Osteoblast (primary cell): ENCODE measurements around the gene C1orf226. TPM values are rescaled to one million over a fixed set of nuclear protein-coding genes. Genes with fewer than 3 reads are reported as not detected.
A peak's percentile ranks its signal among the peaks of the same experiment; 100 is the strongest.

Experiments
- DNase-seq: peaks from one replicate; pipeline ENCODE4 v3.0.0; 2011; ENCODE audit warnings: low spot score, mixed read lengths; ENCODE audit not compliant: insufficient read length; ENCODE audit errors: missing footprints
- H2AFZ ChIP-seq: 2 replicates; pipeline ENCODE4 v1.6.0; 2011; ENCODE audit warnings: mild to moderate bottlenecking, low read length
- H3K27ac ChIP-seq: 2 replicates; pipeline ENCODE4 v1.5.1; 2011; ENCODE audit warnings: mild to moderate bottlenecking, low read depth, low read length, moderate library complexity
- H3K27me3 ChIP-seq: 2 replicates; pipeline ENCODE4 v1.6.0; 2012; ENCODE audit warnings: mild to moderate bottlenecking, control low read depth, inconsistent platforms, low read length, moderate library complexity; ENCODE audit not compliant: insufficient read depth
- H3K36me3 ChIP-seq: 2 replicates; pipeline ENCODE4 v1.5.1; 2011; ENCODE audit warnings: mild to moderate bottlenecking, low read length, control low read depth, moderate library complexity; ENCODE audit not compliant: insufficient read depth
- H3K4me1 ChIP-seq: 2 replicates; pipeline ENCODE4 v1.5.1; 2011; ENCODE audit warnings: mild to moderate bottlenecking, low read length, control low read depth, moderate library complexity; ENCODE audit not compliant: insufficient read depth
- H3K4me2 ChIP-seq: 2 replicates; pipeline ENCODE4 v1.6.0; 2011; ENCODE audit warnings: mild to moderate bottlenecking, low read length; ENCODE audit not compliant: insufficient read depth
- H3K4me3 ChIP-seq: fragments of 200-600 bp; sonication (generic); 3 replicates; pipeline ENCODE4 v1.5.1; 2012; ENCODE audit warnings: mild to moderate bottlenecking, low read length, inconsistent platforms; ENCODE audit not compliant: insufficient read depth
- H3K79me2 ChIP-seq: 2 replicates; pipeline ENCODE4 v1.6.0; 2012; ENCODE audit warnings: mild to moderate bottlenecking, low read length, control low read depth, inconsistent platforms; ENCODE audit not compliant: insufficient read depth
- H3K9me3 ChIP-seq: 2 replicates; pipeline ENCODE4 v1.5.1; 2011; ENCODE audit warnings: low read depth, low read length, control low read depth
- H4K20me1 ChIP-seq: 2 replicates; pipeline ENCODE4 v1.6.0; 2012; ENCODE audit warnings: mild to moderate bottlenecking, low read length, control low read depth; ENCODE audit not compliant: insufficient read depth
- CTCF ChIP-seq: IDR thresholded peaks from 2 replicates; pipeline ENCODE4 v1.5.1; 2011; ENCODE audit warnings: mild to moderate bottlenecking, low read depth, low read length, moderate library complexity; ENCODE audit errors: extremely low read depth
- total RNA-seq: library from RNA; depleted of rRNA; stranded (reverse); fragments of >200 nt; gene quantifications from 2 replicates; pipeline ENCODE4 v1.2.3, GENCODE V29; 2012

The C1orf226 gene
- total RNA-seq, 1 donor = under 0.01 TPM

GRCh38 chr1:162342452-162342983 is 39.0 kb upstream of the C1orf226 start:
- TF ChIP-seq CTCF = no peak

GRCh38 chr1:162343470-162343869 is 38.1 kb upstream of the C1orf226 start:
- H3K4me1 ChIP-seq = no peaks in the 10 kb centered on the region
- H4K20me1 ChIP-seq = peaks cover 2% of the 10 kb centered on the region
- TF ChIP-seq CTCF = no peak
- no peaks in the 10 kb centered on the region for H3K79me2 ChIP-seq
- peaks cover 9% of the 10 kb centered on the region for H3K27me3 ChIP-seq
- H3K36me3 ChIP-seq = no peaks in the 10 kb centered on the region
- H3K4me2 ChIP-seq = no peak overlapping the region
- no peak overlapping the region for H3K27ac ChIP-seq
- H3K9me3 ChIP-seq = no peaks in the 10 kb centered on the region
- no peak overlapping the region for H3K4me3 ChIP-seq
- H2AFZ ChIP-seq = no peak overlapping the region
- no peak for DNase-seq

More at GRCh38 chr1:162342452-162342983, 39.0 kb upstream of the C1orf226 start:
- DNase-seq = peak; percentile 38
- no peak overlapping the region for H3K4me2 ChIP-seq
- no peaks in the 10 kb centered on the region for H3K4me1 ChIP-seq
- H2AFZ ChIP-seq = no peak overlapping the region
- no peaks in the 10 kb centered on the region for H3K36me3 ChIP-seq
- peaks cover 2% of the 10 kb centered on the region for H4K20me1 ChIP-seq
- H3K27ac ChIP-seq = no peak overlapping the region
- no peak overlapping the region for H3K4me3 ChIP-seq
- H3K27me3 ChIP-seq = peaks cover 18% of the 10 kb centered on the region
- H3K79me2 ChIP-seq = no peaks in the 10 kb centered on the region
- H3K9me3 ChIP-seq = no peaks in the 10 kb centered on the region

GRCh38 chr1:162347281-162347680 is 34.2 kb upstream of the C1orf226 start:
- H3K4me2 ChIP-seq = no peak overlapping the region
- no peak overlapping the region for H3K27ac ChIP-seq
- H3K27me3 ChIP-seq = no peaks in the 10 kb centered on the region
- no peak overlapping the region for H2AFZ ChIP-seq
- H3K9me3 ChIP-seq = no peaks in the 10 kb centered on the region
- H3K36me3 ChIP-seq = no peaks in the 10 kb centered on the region
- H3K4me3 ChIP-seq = no peak overlapping the region
- H4K20me1 ChIP-seq = no peaks in the 10 kb centered on the region
- H3K79me2 ChIP-seq = no peaks in the 10 kb centered on the region
- DNase-seq = no peak
- no peak for TF ChIP-seq CTCF
- H3K4me1 ChIP-seq = peaks cover 11% of the 10 kb centered on the region

- Histone ChIP-seq H2AFZ (peak overlapping the region; percentile 20), H3K9me3 (no peaks in the 10 kb centered on the region), H3K4me3 (no peak overlapping the region), H3K4me2 (peak overlapping the region; percentile 33), H3K36me3 (no peaks in the 10 kb centered on the region), H3K79me2 (no peaks in the 10 kb centered on the region), H3K4me1 (peaks cover 11% of the 10 kb centered on the region), H3K27ac (peak overlapping the region; percentile 43), H3K27me3 (no peaks in the 10 kb centered on the region), H4K20me1 (no peaks in the 10 kb centered on the region)
- TF ChIP-seq CTCF = no peak
- peak; percentile 67 for DNase-seq
These were observed 31.7 kb upstream of the C1orf226 start for GRCh38 chr1:162349635-162350330.
